VCaP (cell line): Measurements from ENCODE around the gene ZDHHC14.

ENCODE experiments used
- H3K27ac ChIP-seq: fragments of 450-650 bp; 2 replicates; pipeline ENCODE4 v1.5.1; 2017
- CTCF ChIP-seq: fragments of 450-650 bp; conservative IDR thresholded peaks from 2 replicates; pipeline ENCODE4 v1.5.1; 2017; ENCODE audit warnings: mild to moderate bottlenecking, moderate library complexity

Gene ZDHHC14

GRCh38 chr6:157675831-157676230 is 294.8 kb downstream of the ZDHHC14 start:
- peak overlapping the region; percentile 41 for H3K27ac ChIP-seq
- TF ChIP-seq CTCF, result no peak

GRCh38 chr6:157676241-157676640 is 295.3 kb downstream of the ZDHHC14 start:
- no peak for TF ChIP-seq CTCF
- H3K27ac ChIP-seq, result peak overlapping the region; percentile 41

GRCh38 chr6:157677235-157677634 is 296.2 kb downstream of the ZDHHC14 start:
- no peak for TF ChIP-seq CTCF
- H3K27ac ChIP-seq, result no peak overlapping the region

- TF ChIP-seq CTCF, result no peak
- no peak overlapping the region for H3K27ac ChIP-seq
Measured at GRCh38 chr6:157679605-157680580, 298.9 kb downstream of the ZDHHC14 start.

GRCh38 chr6:157681041-157681650 is 300.2 kb downstream of the ZDHHC14 start:
- no peak for TF ChIP-seq CTCF
- no peak overlapping the region for H3K27ac ChIP-seq

GRCh38 chr6:157682856-157683481 is 302.0 kb downstream of the ZDHHC14 start:
- no peak overlapping the region for H3K27ac ChIP-seq
- no peak for TF ChIP-seq CTCF

GRCh38 chr6:157683707-157684106 is 302.7 kb downstream of the ZDHHC14 start:
- TF ChIP-seq CTCF, result no peak

More at GRCh38 chr6:157683707-157684106, 302.7 kb downstream of the ZDHHC14 start:
- no peak overlapping the region for H3K27ac ChIP-seq
